Transverse colon (tissue), 4 donors: ENCODE results near the gene KPNA6. TPM values are rescaled to one million over a fixed set of nuclear protein-coding genes. Genes with fewer than 3 reads are reported as not detected.

ENCODE experiments used
- DNase-seq: peaks from one replicate; pipeline ENCODE4 v3.0.0-alpha.2; 2019
- H3K27ac ChIP-seq, 4 donors: fragments of 200-600 bp; sonication (generic); 2 replicates each; pipeline ENCODE4 v1.5.1; 2016 to 2018; ENCODE audit warnings: inconsistent platforms in 4 of 4
- H3K27me3 ChIP-seq: fragments of 200-600 bp; sonication (generic); 2 replicates; pipeline ENCODE4 v1.5.1; 2017; ENCODE audit warnings: inconsistent platforms
- H3K36me3 ChIP-seq, 4 donors: fragments of 200-600 bp; sonication (generic); 2 replicates each; pipeline ENCODE4 v1.5.1; 2017 to 2019; ENCODE audit warnings: inconsistent platforms in 4 of 4
- H3K4me1 ChIP-seq, 4 donors: fragments of 200-600 bp; sonication (generic); 2 replicates each; pipeline ENCODE4 v1.5.1; 2017 to 2020; ENCODE audit warnings: inconsistent platforms in 4 of 4
- H3K4me3 ChIP-seq, 4 donors: fragments of 200-600 bp; sonication (generic); 1 replicate in 1 of 4; 2 replicates in 3 of 4; pipeline versions ENCODE4 v1.5.1 to v1.6.1; 2017 to 2019; ENCODE audit warnings: inconsistent platforms in 4 of 4
- H3K9me3 ChIP-seq, 2 donors: fragments of 200-600 bp; sonication (generic); 2 replicates each; pipeline ENCODE4 v1.5.1; 2017 to 2019; ENCODE audit warnings: inconsistent platforms in 2 of 2
- EP300 ChIP-seq: sonication (generic); formaldehyde crosslinking; IDR thresholded peaks from one replicate; pipeline ENCODE4 v1.6.1; 2017; ENCODE audit warnings: antibody characterized with exemption, low read depth
- POLR2A ChIP-seq: fragments of 450-650 bp; IDR thresholded peaks from one replicate; pipeline ENCODE4 v1.6.1; 2016; ENCODE audit warnings: antibody characterized with exemption, mild to moderate bottlenecking, moderate library complexity
- POLR2AphosphoS5 ChIP-seq, 3 donors: sonication (generic); formaldehyde crosslinking; IDR thresholded peaks; one replicate each; pipeline ENCODE4 v1.6.1; 2016; ENCODE audit warnings: antibody characterized with exemption in 3 of 3
- WGBS, 2 donors: methylation state at CpG; one replicate each; pipeline ENCODE4 v1.1.5; 2018; ENCODE audit warnings: low coverage in 1 of 2; 5-methylcytosine and 5-hydroxymethylcytosine counted together
- in situ Hi-C, 4 donors: fragments of 200-750 bp; cut with MboI; loops; one replicate each; pipeline versions ENCODE4 v1.15.0 to v1.15.1; 2017; ENCODE audit warnings: low sequenced_read_pairs in 3 of 4, low pct_ligation_motif_present in 1 of 4, low pct_unique_long_range_greater_than_20kb in 1 of 4
- intact Hi-C: fragments of 100-400 bp; cut with DNase I; formaldehyde crosslinking; loops from one replicate; pipeline ENCODE4 v1.15.1; 2023; ENCODE audit warnings: low total_unique reads
- total RNA-seq, 4 donors: library from RNA; depleted of rRNA; stranded (reverse); fragments of >200 nt; gene quantifications; one replicate each; pipeline ENCODE4 v1.1.0, GENCODE V29; 2016
- TF ChIP-seq, protein P1 (sequence below), 5 experiments: fragments of 200-600 bp in 3 of 5; fragments of 450-650 bp in 2 of 5; sonication (generic) in 3 of 5; IDR thresholded peaks; 1 replicate in 2 of 5; 2 replicates in 3 of 5; pipeline ENCODE4 v1.5.1; 2016 to 2017; ENCODE audit warnings: antibody characterized with exemption in 5 of 5, inconsistent platforms in 3 of 5, mild to moderate bottlenecking in 2 of 5, moderate library complexity in 1 of 5

The KPNA6 gene
- total RNA-seq, 4 donors from 2014 or later, result 20.5 to 30.5 (median 25.4) TPM

GRCh38 chr1:32208891-32209328, 101.1 kb downstream of the KPNA6 start, which contains the start of gene DCDC2B:
TSS of gene DCDC2B (plus strand) at chr1:32209089. CDS start at chr1:32209094, 5 bp downstream.
- in situ Hi-C loops (loop anchor here in 1 of 4 donors (25.0 kb wide), 1 partner anchor 178 kb away; the partner anchor contains the start of gene BSDC1), intact Hi-C loops (no loop called here)
- H3K27me3 ChIP-seq, result no peaks in the 10 kb centered on the region
- no peaks in the 10 kb centered on the region for H3K36me3 ChIP-seq
- no peak within 1 kb of the TSS for H3K4me3 ChIP-seq
- TF ChIP-seq, protein P1, sequence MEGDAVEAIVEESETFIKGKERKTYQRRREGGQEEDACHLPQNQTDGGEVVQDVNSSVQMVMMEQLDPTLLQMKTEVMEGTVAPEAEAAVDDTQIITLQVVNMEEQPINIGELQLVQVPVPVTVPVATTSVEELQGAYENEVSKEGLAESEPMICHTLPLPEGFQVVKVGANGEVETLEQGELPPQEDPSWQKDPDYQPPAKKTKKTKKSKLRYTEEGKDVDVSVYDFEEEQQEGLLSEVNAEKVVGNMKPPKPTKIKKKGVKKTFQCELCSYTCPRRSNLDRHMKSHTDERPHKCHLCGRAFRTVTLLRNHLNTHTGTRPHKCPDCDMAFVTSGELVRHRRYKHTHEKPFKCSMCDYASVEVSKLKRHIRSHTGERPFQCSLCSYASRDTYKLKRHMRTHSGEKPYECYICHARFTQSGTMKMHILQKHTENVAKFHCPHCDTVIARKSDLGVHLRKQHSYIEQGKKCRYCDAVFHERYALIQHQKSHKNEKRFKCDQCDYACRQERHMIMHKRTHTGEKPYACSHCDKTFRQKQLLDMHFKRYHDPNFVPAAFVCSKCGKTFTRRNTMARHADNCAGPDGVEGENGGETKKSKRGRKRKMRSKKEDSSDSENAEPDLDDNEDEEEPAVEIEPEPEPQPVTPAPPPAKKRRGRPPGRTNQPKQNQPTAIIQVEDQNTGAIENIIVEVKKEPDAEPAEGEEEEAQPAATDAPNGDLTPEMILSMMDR (IDR thresholded peaks at IDR 0.05), result no peak
- TF ChIP-seq EP300, result peak; percentile 39
- TF ChIP-seq POLR2A, result peak; percentile 23
- peak; percentile 32 to 72 (median 60) for TF ChIP-seq POLR2AphosphoS5 (IDR thresholded peaks at IDR 0.05)
- WGBS, 2 donors, result 54% methylated on average over 5 of the region's 5 CpGs; no CpG with 5 or more reads in 1 of the 2 donors
- peaks cover 14 to 34% (median 26%) of the 10 kb centered on the region in 4 donors for H3K4me1 ChIP-seq
- peak within 1 kb of the TSS; percentile 42 to 77 (median 69) for H3K27ac ChIP-seq
- no peaks in the 10 kb centered on the region for H3K9me3 ChIP-seq
- peak; percentile 92 for DNase-seq

GRCh38 chr1:32215629-32216480, 108.0 kb downstream of the KPNA6 start:
- peaks cover 11 to 28% (median 22%) of the 10 kb centered on the region in 4 donors for H3K4me1 ChIP-seq
- no peaks in the 10 kb centered on the region for H3K27me3 ChIP-seq
- TF ChIP-seq EP300, result no peak
- peak in 2 of 3 donors; percentile 19 to 20 for TF ChIP-seq POLR2AphosphoS5 (IDR thresholded peaks at IDR 0.05)
- TF ChIP-seq, protein P1 (IDR thresholded peaks at IDR 0.05), result peak; percentile 73 to 83 (median 75)
- H3K4me3 ChIP-seq, result no peak overlapping the region
- H3K36me3 ChIP-seq, result no peaks in the 10 kb centered on the region
- intact Hi-C loops, result no loop called here
- H3K9me3 ChIP-seq, result no peaks in the 10 kb centered on the region
- WGBS, 2 donors, result 44% methylated on average over 9 of the region's 10 CpGs; no CpG with 5 or more reads in 1 of the 2 donors
- H3K27ac ChIP-seq, result peak overlapping the region; percentile 87 to 89 (median 88)
- peak; percentile 76 for DNase-seq
- in situ Hi-C loops, result loop anchor here in 1 of 4 donors (25.0 kb wide), 1 partner anchor 171 kb away; the partner anchor contains the start of gene BSDC1

DNA sequence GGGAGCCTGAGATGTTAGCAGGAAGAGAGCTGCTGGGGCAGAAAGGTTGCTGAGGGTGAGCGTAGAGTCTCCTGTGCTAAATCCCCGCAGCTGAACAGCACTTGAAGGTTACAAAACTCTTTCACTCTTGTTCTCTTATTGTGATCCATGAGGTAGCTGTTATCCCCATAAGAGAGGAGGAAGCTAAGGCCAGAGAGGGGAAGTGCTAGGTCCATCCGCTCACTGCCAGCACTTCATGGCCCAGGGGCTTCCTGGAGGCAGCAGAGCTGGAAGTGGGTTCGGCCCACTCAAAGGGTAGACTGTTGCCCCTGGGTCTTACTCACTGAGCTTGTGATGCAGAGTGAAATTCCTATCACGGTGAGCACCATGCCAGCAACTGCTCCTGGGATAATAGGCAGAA, 108.7 kb downstream of the KPNA6 start:
- no peaks in the 10 kb centered on the region for H3K36me3 ChIP-seq
- H3K9me3 ChIP-seq, result no peaks in the 10 kb centered on the region
- peaks cover 16 to 35% (median 29%) of the 10 kb centered on the region in 4 donors for H3K4me1 ChIP-seq
- no peak for DNase-seq
- intact Hi-C loops (no loop called here), in situ Hi-C loops (loop anchor here in 1 of 4 donors (25.0 kb wide), 1 partner anchor 171 kb away; the partner anchor contains the start of gene BSDC1)
- H3K27ac ChIP-seq, result peak overlapping the region; percentile 87 to 89 (median 88)
- TF ChIP-seq EP300 (no peak), POLR2AphosphoS5 (IDR thresholded peaks at IDR 0.05) (no peak), POLR2A (no peak)
- TF ChIP-seq, protein P1 (IDR thresholded peaks at IDR 0.05), result no peak
- H3K27me3 ChIP-seq, result no peaks in the 10 kb centered on the region
- 79% methylated on average over 5 of the region's 5 CpGs; no CpG with 5 or more reads in 1 of the 2 donors for WGBS, 2 donors
- H3K4me3 ChIP-seq, result no peak overlapping the region

GRCh38 chr1:32219022-32219421, 111.2 kb downstream of the KPNA6 start:
- peaks cover 28 to 49% (median 43%) of the 10 kb centered on the region in 4 donors for H3K4me1 ChIP-seq
- H3K36me3 ChIP-seq, result no peaks in the 10 kb centered on the region
- H3K4me3 ChIP-seq, result no peak overlapping the region
- H3K27ac ChIP-seq, result no peak overlapping the region
- in situ Hi-C loops (loop anchor here in 1 of 4 donors (25.0 kb wide), 1 partner anchor 168 kb away; the partner anchor contains the start of gene BSDC1), intact Hi-C loops (no loop called here)
- 92 to 93% methylated on average over 6 to 7 of the region's 7 CpGs for WGBS, 2 donors
- no peak for DNase-seq
- TF ChIP-seq POLR2AphosphoS5 (IDR thresholded peaks at IDR 0.05) (no peak), POLR2A (no peak), EP300 (no peak)
- TF ChIP-seq, protein P1 (IDR thresholded peaks at IDR 0.05), result no peak
- no peaks in the 10 kb centered on the region for H3K27me3 ChIP-seq
- no peaks in the 10 kb centered on the region for H3K9me3 ChIP-seq
